ENCODE measurements around the gene PEX13.
A peak's percentile ranks its signal among the peaks of the same experiment; 100 is the strongest.

DNA sequence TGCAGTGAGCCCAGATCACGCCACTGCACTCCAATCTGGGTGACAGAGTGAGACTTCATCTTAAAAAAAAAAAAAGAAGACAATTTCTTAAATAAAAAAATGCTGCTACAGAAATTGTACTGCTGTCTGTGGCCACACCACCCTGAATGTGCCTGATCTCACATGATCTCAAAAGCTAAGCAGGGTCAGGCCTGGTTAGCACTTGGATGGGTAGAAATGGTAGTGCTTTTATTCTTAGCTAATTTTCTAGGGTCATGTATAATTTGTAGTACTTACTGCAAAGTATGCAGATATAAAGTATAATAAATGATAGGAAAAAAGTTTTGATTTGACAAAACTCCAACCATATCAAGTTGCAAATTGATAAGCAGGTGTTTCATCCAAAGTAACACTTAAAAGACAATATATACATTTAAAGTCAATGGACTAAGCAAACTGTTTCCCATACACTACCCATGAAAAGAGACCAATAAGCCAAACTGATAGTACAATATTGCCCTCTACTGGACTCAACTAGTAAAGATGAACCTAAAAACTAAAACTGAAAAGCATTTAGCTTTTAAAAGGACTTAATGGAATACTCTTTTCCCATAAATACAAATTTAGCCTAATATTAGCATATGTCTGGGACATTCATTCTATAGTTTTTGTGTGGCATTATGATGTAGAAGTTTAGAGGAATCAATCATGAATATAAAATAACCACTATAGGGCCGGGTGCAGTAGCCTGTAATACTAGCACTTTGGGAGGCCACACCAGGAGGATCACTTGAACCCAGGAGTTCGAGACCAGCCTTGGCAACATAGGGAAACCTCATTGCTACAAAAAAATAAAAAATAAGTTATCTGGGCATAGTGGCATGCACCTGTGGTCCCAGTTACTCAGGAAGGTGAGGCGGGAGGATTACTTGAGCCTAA is 18.6 kb upstream of the PEX13 start:
- TF ChIP-seq, protein P1, sequence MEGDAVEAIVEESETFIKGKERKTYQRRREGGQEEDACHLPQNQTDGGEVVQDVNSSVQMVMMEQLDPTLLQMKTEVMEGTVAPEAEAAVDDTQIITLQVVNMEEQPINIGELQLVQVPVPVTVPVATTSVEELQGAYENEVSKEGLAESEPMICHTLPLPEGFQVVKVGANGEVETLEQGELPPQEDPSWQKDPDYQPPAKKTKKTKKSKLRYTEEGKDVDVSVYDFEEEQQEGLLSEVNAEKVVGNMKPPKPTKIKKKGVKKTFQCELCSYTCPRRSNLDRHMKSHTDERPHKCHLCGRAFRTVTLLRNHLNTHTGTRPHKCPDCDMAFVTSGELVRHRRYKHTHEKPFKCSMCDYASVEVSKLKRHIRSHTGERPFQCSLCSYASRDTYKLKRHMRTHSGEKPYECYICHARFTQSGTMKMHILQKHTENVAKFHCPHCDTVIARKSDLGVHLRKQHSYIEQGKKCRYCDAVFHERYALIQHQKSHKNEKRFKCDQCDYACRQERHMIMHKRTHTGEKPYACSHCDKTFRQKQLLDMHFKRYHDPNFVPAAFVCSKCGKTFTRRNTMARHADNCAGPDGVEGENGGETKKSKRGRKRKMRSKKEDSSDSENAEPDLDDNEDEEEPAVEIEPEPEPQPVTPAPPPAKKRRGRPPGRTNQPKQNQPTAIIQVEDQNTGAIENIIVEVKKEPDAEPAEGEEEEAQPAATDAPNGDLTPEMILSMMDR (IDR thresholded peaks at IDR 0.05) = peak; percentile 21 to 58 (median 35)
- no peak for TF ChIP-seq POLR2A (IDR thresholded peaks at IDR 0.05)
